Activated CD8-positive, alpha-beta T cell treated with anti-CD3 and anti-CD28 coated beads, Interleukin-2, amount 10 ng/mL, durations not matched to agents 7 days and 5 days (primary cell): ENCODE measurements around the gene TJP1. TPM values are rescaled to one million over a fixed set of nuclear protein-coding genes. Genes with fewer than 3 reads are reported as not detected.

Source experiments
- ATAC-seq: fragments of 150-1000 bp; cut with Tn5 transposase; one replicate; pipeline ENCODE4 v1.10.0; 2021; ENCODE audit warnings: moderate library complexity
- CTCF ChIA-PET: fragments of 350-600 bp; sonication (Branson Sonifier 250); formaldehyde crosslinking; loops from one replicate; lab custom pipeline; 2021; ENCODE audit warnings: antibody characterized with exemption; lab: Charles Lee
- POLR2A ChIA-PET: fragments of 350-600 bp; sonication (Branson Sonifier 250); formaldehyde crosslinking; loops from one replicate; lab custom pipeline; 2021; ENCODE audit warnings: antibody characterized with exemption; lab: Charles Lee
- DNase-seq: peaks from one replicate; pipeline ENCODE4 v3.0.0-alpha.2; 2020
- H3K27ac Mint-ChIP-seq: one replicate; pipeline ENCODE4 v1.8.0; 2021; ENCODE audit warnings: mild to moderate bottlenecking, mixed read lengths
- H3K27me3 Mint-ChIP-seq: one replicate; pipeline ENCODE4 v1.8.0; 2021; ENCODE audit warnings: low read depth, mixed read lengths
- H3K36me3 Mint-ChIP-seq: one replicate; pipeline ENCODE4 v1.8.0; 2021; ENCODE audit warnings: low read depth, mixed read lengths
- H3K4me1 Mint-ChIP-seq: one replicate; pipeline ENCODE4 v1.8.0; 2021; ENCODE audit warnings: low read depth, mixed read lengths
- H3K4me3 Mint-ChIP-seq: one replicate; pipeline ENCODE4 v1.8.0; 2021; ENCODE audit warnings: mild to moderate bottlenecking, mixed read lengths
- H3K9me3 Mint-ChIP-seq: one replicate; pipeline ENCODE4 v1.8.0; 2022; ENCODE audit warnings: mixed read lengths; ENCODE audit not compliant: insufficient read depth
- total RNA-seq, 2 experiments: library from RNA; stranded (reverse); gene quantifications; one replicate each; pipeline ENCODE4 v1.2.3, GENCODE V29; 2021

The TJP1 gene
- total RNA-seq, 2 experiments from 2014 or later: not detected

DNA sequence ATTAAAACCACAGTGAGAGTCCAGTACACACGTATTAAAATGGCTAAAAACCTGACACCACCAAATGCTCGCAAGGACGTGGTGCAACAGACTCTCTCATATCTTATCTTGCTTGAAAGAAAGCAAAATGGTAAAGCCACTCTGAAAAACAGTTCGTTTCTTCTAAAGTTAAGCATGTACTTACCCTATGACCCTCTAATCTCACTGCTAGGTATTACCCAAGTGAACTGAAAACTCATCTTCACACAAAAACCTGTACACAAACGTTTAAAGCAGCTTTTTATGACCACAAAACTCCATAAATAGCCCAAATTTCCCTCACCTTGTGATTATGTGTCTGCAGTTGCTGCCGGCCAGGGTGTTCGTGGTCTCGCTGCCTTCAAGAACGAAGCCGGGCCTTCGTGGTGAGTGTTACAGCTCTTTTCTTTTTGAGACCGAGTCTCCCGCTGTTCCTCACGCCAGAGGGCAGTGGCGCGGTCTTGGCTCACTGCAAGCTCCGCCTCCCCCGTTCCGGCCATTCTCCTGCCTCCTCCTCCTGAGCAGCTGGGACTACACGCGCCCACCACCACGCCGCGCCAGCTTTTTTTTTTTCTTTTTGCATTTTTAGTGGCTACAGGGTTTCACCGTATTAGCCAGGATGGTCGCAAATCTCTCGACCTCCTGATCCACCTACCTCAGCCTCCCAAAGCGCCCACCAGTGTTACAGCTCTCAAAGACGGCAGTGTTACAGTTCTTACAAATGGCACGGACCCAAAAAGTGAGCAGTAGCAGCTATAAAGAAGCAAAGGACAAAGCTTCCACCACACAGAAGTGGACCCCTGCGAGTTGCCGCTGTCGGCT lies 165.4 kb downstream of the TJP1 start:
- Mint-ChIP-seq H3K27ac (no peak overlapping the region), H3K4me1 (no peaks in the 10 kb centered on the region), H3K4me3 (no peak overlapping the region)

DNA sequence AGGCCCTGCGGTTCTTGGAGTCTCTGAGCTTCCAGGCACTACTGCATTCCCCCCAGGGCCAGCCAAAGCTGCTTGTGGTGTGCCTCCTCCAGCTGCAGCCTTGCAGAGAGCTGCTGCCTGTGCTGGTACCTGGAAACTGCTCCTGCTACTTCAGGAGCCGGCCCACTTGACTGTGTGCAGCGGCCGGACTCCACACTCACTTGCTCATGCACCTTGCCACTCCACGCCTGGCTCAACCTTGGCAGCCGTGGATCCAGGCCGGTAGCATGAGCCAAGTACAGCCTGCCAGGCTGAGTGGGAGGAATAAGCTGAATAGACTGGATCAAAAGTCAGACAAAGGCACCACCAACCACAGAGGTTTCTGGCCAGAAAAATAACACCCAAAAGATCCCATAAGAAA lies 169.7 kb downstream of the TJP1 start:
- peaks cover 10% of the 10 kb centered on the region for H3K9me3 Mint-ChIP-seq
- ATAC-seq (no peak), DNase-seq (no peak)
- H3K27me3 Mint-ChIP-seq: no peaks in the 10 kb centered on the region
- CTCF ChIA-PET: no interaction called here
- H3K27ac Mint-ChIP-seq: no peak overlapping the region
- no peak overlapping the region for H3K4me3 Mint-ChIP-seq
- POLR2A ChIA-PET: no interaction called here
- no peaks in the 10 kb centered on the region for H3K4me1 Mint-ChIP-seq
- H3K36me3 Mint-ChIP-seq: no peaks in the 10 kb centered on the region

More for the DNA sequence above, 165.4 kb downstream of the TJP1 start:
- CTCF ChIA-PET: no interaction called here
- POLR2A ChIA-PET: interaction anchor here (0.6 kb wide), 1 partner anchor 38 kb away, joined by 3 read pairs; no protein-coding TSS in a partner anchor
- Mint-ChIP-seq H3K27me3 (no peaks in the 10 kb centered on the region), H3K36me3 (no peaks in the 10 kb centered on the region), H3K9me3 (no peaks in the 10 kb centered on the region)
- ATAC-seq (no peak), DNase-seq (no peak)

DNA sequence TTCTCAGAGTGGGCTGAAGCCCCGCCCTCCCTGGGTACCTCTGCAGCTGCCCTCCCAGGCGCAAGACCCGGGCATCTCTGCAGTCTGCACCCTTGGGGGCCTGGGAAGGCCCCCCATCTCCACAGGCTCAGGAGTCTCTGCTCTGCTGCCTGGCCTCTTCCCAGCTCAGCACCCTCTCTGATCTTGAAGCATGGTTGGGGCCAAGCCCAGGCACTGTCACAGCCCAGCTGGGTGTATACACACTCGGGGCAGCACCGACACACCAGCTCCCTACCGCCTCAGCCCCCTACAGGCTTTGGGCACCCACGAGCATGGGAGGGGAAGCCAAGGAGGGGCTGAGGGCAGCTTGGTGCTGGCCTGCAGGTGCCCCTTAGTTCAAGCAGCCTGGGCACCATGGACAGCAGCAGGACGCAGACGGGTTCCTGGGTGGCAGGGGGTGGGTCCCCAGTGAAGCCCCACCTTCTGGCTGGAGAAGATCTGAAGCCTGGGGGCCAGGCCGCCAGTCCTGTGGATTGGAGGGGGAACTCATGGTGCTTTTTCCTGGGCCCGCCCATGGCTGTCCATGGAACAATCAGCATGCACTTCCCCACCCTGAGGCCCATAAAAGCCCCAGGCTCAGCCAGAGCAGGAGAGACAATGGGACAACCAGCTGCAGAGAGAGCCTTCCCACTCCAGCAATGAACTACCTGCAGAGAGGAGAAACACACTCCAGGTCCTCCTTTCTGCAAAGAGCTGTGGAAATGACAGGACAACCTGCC lies 170.6 kb downstream of the TJP1 start:
- Mint-ChIP-seq H3K27ac (no peak overlapping the region), H3K4me1 (no peaks in the 10 kb centered on the region), H3K4me3 (no peak overlapping the region), H3K36me3 (no peaks in the 10 kb centered on the region), H3K9me3 (peaks cover 10% of the 10 kb centered on the region), H3K27me3 (no peaks in the 10 kb centered on the region)
- POLR2A ChIA-PET: no interaction called here
- CTCF ChIA-PET: no interaction called here
- DNase-seq (no peak), ATAC-seq (no peak)
